ENCODE data around the gene KCNQ1OT1.
"Not testable (repeated sequence)": the region's sequence is repeated elsewhere in the genome, so short reads cannot be mapped to it uniquely, and the experiment has no call there.

KCNQ1OT1 gene

GRCh38 chr11:2651054-2651617, 48.7 kb downstream of the KCNQ1OT1 start:
- DNase-seq: no peak

- DNase-seq: no peak
These were observed 49.4 kb downstream of the KCNQ1OT1 start for GRCh38 chr11:2650343-2650867.

GRCh38 chr11:2649848-2650247, 49.9 kb downstream of the KCNQ1OT1 start:
- no peak for DNase-seq

- no peak for DNase-seq
These were observed 50.4 kb downstream of the KCNQ1OT1 start for GRCh38 chr11:2649400-2649799.

- DNase-seq: no peak
These were observed 51.8 kb downstream of the KCNQ1OT1 start for GRCh38 chr11:2647953-2648352.

- no peak for DNase-seq
These were observed 52.6 kb downstream of the KCNQ1OT1 start for GRCh38 chr11:2647167-2647566.

- DNase-seq: no peak
These were observed 54.0 kb downstream of the KCNQ1OT1 start for GRCh38 chr11:2645779-2646118.

GRCh38 chr11:2644844-2645778, 54.7 kb downstream of the KCNQ1OT1 start:
- DNase-seq: no peak

- no peak for DNase-seq
These were observed 56.0 kb downstream of the KCNQ1OT1 start for GRCh38 chr11:2643746-2644145.

- no peak for DNase-seq
These were observed 58.2 kb downstream of the KCNQ1OT1 start for GRCh38 chr11:2641623-2642022.

- DNase-seq: not testable (repeated sequence)
These were observed 60.0 kb downstream of the KCNQ1OT1 start for GRCh38 chr11:2639763-2640162.

GRCh38 chr11:2631161-2631560, 68.6 kb downstream of the KCNQ1OT1 start:
- no peak for DNase-seq

GRCh38 chr11:2630679-2631078, 69.1 kb downstream of the KCNQ1OT1 start:
- no peak for DNase-seq

GRCh38 chr11:2625183-2625582, 74.6 kb downstream of the KCNQ1OT1 start:
- no peak for DNase-seq

GRCh38 chr11:2621894-2622293, 77.9 kb downstream of the KCNQ1OT1 start:
- DNase-seq: no peak

GRCh38 chr11:2612884-2613571, 86.8 kb downstream of the KCNQ1OT1 start:
- no peak for DNase-seq

- no peak for DNase-seq
These were observed 90.4 kb downstream of the KCNQ1OT1 start for GRCh38 chr11:2609345-2609744.

- no peak for DNase-seq
These were observed 100.1 kb downstream of the KCNQ1OT1 start for GRCh38 chr11:2599561-2600189.

- no peak for DNase-seq
These were observed 104.6 kb downstream of the KCNQ1OT1 start for GRCh38 chr11:2595204-2595603.

GRCh38 chr11:2594267-2594666, 105.5 kb downstream of the KCNQ1OT1 start:
- no peak for DNase-seq

GRCh38 chr11:2593393-2593950, 106.3 kb downstream of the KCNQ1OT1 start:
- no peak for DNase-seq

GRCh38 chr11:2592559-2593392, 107.0 kb downstream of the KCNQ1OT1 start:
- no peak for DNase-seq
